GM12891 (cell line): ENCODE measurements around the gene IQCH.

Experiments used
- POLR2A ChIP-seq: IDR thresholded peaks from 2 replicates; pipeline ENCODE4 v1.6.1; 2011; ENCODE audit warnings: low read depth, low read length, control low read depth
- POLR2AphosphoS5 ChIP-seq: IDR thresholded peaks from 2 replicates; pipeline ENCODE4 v1.6.1; 2011; ENCODE audit warnings: low read depth, low read length, control low read depth
- POU2F2 ChIP-seq: IDR thresholded peaks from 2 replicates; pipeline ENCODE4 v1.6.1; 2011; ENCODE audit warnings: low read depth, mild to moderate bottlenecking, control low read depth, low read length, moderate library complexity
- TAF1 ChIP-seq: IDR thresholded peaks from 2 replicates; pipeline ENCODE4 v1.6.1; 2011; ENCODE audit warnings: low read depth, low read length, control low read depth

DNA sequence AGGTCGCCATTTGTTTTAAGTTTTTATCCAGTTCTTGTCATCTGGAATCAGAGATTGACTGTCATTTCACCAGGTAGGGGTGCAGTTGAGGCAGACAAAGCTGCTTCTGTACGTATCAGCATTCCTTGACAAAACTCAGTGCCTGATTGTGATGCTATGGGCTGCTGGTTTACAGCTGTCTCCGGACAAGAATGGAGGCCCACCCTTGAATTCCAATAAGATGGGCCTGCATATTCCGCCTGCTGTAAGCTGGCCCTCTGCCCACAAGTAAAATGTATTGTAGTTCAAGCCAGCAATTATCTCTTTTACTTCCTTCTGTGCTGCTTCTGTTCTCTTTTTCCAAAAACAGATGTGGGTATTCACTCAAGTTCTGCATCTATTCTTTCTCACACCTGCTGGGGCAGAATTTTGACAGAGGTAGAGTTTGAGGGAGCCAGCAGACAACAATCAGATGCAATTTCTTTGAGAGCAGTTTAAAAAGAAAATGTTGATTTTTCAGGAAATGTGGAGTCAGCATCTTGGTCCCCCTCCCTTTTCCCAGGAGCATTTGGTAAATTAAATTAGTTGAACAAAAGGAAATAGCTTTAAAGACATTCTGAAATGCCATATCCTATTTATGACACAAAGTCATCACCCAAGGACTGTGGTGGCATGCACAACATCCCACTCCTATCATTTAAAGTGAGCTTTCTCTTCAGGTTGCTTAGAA lies 53.5 kb downstream of the IQCH start:
- TF ChIP-seq TAF1, result no peak
- TF ChIP-seq POLR2A, result no peak
- no peak for TF ChIP-seq POU2F2
- TF ChIP-seq POLR2AphosphoS5, result no peak
